ENCODE measurements around the gene SDK2.
"Not testable (repeated sequence)": the region's sequence is repeated elsewhere in the genome, so short reads cannot be mapped to it uniquely, and the experiment has no call there.

The SDK2 gene

GRCh38 chr17:73474370-73474988 is 169.8 kb downstream of the SDK2 start:
- no peak for DNase-seq

DNA sequence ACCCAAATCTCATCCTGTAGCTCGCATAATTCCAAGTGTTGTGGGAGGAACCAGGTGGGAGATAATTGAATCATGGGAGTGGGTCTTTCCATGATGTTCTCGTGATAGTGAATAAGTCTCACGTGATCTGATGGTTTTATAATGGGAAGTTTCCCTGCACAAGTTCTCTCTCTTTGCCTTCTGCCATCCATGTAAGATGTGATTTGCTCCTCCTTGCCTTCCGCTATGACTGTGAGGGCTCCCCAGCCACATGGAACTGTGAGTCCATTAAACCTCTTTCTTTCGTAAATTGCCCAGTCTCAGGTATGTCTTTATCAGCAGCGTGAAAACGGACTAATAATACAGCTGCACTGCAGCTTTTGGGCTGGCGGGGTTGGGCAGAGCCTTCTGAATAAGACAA is 171.5 kb downstream of the SDK2 start:
- DNase-seq: not testable (repeated sequence)

- DNase-seq: no peak
Measured at GRCh38 chr17:73471924-73472323, 172.3 kb downstream of the SDK2 start.

GRCh38 chr17:73470316-73470826 is 173.9 kb downstream of the SDK2 start:
- no peak for DNase-seq

DNA sequence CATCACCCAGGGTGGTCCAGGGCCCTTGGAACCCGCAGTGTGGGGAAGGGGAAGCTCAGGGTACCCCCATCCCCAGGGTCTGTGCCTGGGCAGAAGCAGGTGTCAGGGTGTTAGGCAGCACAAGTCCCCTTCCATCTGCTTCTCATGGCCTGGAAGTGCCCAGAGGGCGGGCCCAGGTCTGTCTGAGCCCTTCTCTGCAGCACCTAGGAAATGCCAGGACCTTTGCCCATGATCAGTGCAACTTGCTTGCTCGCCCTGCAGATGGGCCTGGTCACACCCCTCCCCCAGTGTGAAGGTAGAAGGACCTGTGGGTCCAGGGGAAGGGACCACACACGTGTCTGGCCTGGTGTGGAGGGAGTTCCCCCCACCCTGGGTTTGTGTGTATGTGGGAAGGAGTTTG is 174.9 kb downstream of the SDK2 start:
- no peak for DNase-seq

GRCh38 chr17:73468221-73468620 is 176.0 kb downstream of the SDK2 start:
- no peak for DNase-seq

GRCh38 chr17:73467651-73468050 is 176.6 kb downstream of the SDK2 start:
- no peak for DNase-seq

DNA sequence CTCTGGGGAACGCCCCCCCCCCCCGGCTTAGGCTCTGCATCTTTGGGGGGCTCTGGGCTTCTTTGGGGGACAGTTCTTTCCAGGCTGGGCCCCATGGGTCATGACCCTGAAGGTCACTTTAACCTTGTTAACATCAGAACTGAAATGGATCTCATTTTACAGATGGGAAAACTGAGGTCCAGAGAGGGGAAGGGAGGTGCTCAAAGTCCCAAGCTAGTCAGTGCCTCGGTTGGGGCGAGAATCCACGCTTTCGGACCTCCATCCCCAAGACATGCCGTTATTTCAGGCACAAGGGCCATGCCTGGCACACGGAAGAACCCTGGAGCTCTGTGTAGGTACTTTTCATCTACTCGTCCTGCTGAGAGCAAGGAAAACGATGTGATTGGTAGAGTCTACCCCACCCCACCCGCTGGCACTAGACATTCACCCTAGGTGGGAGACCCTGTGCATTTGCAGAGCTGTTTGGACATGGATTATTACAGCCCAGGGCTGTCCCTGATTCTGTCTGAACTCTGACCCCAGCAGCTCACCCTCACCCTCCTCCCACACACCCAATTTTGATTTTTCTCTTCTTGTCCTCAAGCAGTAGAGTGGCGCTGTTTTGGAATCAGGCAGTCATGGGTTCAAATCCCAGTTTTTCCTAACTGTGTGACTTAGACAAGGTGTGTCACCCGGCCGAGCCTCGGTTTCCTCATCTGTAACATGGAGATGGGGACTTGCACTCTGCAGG is 177.4 kb downstream of the SDK2 start:
- DNase-seq: no peak

DNA sequence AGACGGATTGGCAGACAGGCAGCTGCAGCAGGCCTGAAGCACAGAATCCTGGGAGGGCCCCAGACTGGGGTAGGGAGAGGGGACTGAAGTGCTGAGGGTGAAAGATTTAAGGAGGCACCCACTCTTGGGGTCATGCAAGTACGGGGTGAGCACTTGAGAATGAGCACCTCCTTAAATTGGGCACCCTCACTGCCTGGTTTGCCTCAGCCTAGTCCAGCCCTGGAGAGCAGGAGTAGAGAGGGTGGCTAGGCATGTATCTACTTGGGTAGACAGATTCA is 178.4 kb downstream of the SDK2 start:
- no peak for DNase-seq

- DNase-seq: no peak
Measured at GRCh38 chr17:73465130-73465952, 178.9 kb downstream of the SDK2 start.

DNA sequence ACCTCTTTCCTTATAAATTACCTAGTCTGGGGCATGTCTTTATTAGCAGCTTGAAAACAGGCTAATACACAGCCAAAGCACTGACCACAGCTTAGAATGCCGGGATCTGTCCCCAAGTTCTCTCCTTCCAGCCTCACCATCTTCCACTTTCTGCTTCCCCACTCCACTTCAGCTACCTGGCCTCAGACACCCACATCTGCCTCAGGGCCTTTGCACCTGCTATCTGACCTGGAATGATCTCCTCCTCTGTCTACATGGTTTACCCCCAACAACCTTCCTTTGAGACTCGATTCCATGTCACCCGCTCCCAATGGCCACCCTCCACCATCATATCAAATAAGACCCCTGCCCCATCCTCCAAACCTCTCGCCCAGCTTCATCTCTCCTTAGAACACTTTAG is 179.8 kb downstream of the SDK2 start:
- no peak for DNase-seq

DNA sequence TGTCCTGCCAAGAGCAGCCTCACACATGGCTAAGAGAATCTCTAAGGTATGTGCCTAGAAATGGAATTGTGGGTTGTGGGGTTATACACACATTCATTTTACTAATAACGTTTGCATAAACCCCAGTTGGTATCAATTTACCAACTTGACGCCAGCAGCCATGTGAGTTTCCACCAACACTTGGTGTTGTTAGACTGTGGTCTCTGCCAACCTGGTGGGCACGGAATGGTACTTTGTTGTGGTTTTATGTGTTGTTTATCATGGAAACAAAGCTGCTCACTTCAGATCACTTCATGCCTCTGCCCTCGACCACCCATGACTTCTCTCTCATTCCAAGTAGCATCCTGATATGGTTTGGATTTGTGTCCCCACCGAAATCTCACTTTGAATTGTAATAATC is 180.4 kb downstream of the SDK2 start:
- DNase-seq: no peak

GRCh38 chr17:73462823-73463222 is 181.4 kb downstream of the SDK2 start:
- DNase-seq: no peak

DNA sequence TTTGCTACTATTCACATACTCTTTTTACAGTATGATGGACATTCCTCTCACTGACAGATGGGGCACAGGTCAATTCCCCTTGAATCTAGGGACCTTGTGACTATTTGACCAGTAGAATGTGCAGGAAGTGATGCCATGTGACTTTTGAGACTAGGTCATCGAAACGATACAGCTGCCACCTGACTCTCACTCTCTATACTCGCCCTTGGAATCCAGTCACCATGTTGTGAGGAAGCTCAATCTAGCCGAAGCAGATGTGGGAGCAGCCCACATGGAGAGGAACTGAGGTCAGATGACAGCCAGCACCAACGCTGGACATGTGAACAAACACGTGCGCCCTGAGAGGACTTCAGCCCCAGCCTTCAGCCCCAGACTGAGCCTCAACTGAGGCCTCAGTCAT is 184.3 kb downstream of the SDK2 start:
- DNase-seq: no peak

DNA sequence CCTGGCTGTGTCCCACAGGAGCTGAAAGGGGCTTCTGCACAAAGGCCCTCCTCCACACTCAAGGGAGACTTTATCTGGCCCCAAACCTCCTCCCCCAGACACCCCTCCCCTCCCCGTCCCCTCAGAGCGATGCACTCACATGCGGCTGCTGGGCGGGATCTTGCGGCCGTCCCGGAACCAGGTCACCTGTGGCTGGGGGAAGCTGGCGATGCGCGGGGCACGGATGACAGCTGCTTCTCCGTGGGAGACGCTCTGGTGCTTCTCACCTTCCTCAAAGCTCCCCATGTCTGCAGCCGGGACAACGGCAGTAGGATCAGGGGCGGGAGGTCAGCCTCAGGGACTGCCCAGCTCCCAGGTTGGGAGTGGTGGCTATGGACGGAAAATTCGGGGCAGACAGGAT is 188.5 kb downstream of the SDK2 start:
- DNase-seq: no peak

- DNase-seq: no peak
Measured at GRCh38 chr17:73455050-73455687, 189.1 kb downstream of the SDK2 start.

DNA sequence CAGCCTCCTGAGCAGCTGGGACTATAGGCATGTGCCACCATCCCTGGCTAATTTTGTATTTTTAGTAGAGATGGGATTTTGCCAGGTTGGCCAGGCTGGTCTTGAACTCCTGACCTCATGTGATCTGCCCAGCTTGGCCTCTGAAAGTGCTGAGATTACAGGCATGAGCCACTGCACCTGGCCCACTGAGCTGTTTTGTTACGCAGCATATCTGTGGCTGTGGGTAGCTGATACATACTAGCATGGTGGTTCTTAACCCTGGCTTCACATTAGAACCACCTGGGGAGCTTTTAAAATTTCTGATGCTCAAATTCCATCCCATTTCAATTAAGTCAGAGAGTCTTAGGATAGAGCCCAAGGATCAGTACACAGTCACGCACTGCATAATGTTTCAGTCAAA is 190.8 kb downstream of the SDK2 start:
- DNase-seq: not testable (repeated sequence)

- DNase-seq: no peak
Measured at GRCh38 chr17:73453090-73453489, 191.2 kb downstream of the SDK2 start.

GRCh38 chr17:73452009-73452408 is 192.2 kb downstream of the SDK2 start:
- DNase-seq: no peak

- DNase-seq: no peak
Measured at GRCh38 chr17:73447319-73447718, 196.9 kb downstream of the SDK2 start.

GRCh38 chr17:73446617-73447016 is 197.6 kb downstream of the SDK2 start:
- DNase-seq: no peak

DNA sequence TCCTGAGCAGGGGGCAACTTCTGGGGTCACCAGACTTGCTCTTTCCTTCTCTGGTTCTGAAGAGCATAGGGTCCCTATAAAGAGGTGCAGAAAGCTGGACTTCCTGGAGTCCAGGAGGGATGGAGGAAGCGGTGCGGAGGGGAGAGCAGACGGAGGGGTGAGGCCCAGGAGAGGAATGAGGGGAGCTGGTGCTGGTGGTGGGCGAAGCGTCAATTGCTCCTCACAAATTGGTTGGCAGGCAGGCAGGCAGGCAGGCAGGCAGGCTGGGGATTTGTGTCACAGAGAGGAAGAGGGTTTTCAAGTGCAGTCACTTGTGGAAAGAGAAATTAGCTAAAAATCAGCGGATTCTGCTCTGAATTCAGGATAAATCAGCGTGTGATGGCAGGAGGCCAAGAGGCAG is 198.8 kb downstream of the SDK2 start:
- DNase-seq: no peak

- DNase-seq: no peak
Measured at GRCh38 chr17:73444021-73444420, 200.2 kb downstream of the SDK2 start.

- no peak for DNase-seq
Measured at GRCh38 chr17:73439597-73439996, 204.6 kb downstream of the SDK2 start.

All from GOT3 (cell line).